ENCODE results near the gene GYG2. TPM values are rescaled to one million over a fixed set of nuclear protein-coding genes. Genes with fewer than 3 reads are reported as not detected.

Gene GYG2
- total RNA-seq, 1 experiment from 2014 or later, result not detected

DNA sequence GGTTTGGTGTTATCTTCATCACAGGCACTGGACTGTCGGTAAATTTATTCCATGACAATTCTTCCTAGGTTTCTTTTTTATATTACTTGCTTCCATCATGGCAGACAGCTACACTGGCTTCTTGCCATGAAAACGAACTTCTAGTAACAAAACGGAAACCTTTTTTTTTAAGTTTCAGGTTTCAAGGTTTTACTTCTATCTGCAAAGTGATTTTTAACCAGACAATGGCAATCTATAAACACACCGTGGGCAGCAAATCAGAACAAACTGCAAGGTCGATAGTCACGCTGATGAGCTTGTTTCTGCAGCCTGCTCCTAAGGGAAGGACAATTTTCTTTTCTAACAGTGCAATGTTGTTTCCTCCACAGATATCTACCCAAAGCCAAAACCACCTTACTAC lies 47.0 kb upstream of the GYG2 start:
- no peak overlapping the region for H3K4me2 ChIP-seq (ENCODE audit: low read length)
- H3K9ac ChIP-seq (ENCODE audit: low read length), result no peak overlapping the region

More for the DNA sequence above, 47.0 kb upstream of the GYG2 start:
- no TSS peak for BruUV-seq (replicated peaks)
- H2AFZ ChIP-seq (ENCODE audit: low read depth, low read length, poor library complexity, severe bottlenecking), result no peak overlapping the region
- ChIA-PET RAD21 (ENCODE audit: low non-redundant PET in 1 of 2, low total read pairs in 2 of 2, uncharacterized antibody in 2 of 2, unreplicated experiment in 2 of 2) (no interaction called here), POLR2A (no interaction called here), CTCF (no interaction called here)
- ATAC-seq (no peak), DNase-seq (ENCODE audit: low read depth, low spot score) (no peak)
- no peaks in the 10 kb centered on the region for H3K4me1 ChIP-seq (ENCODE audit: control insufficient read depth in 1 of 2, insufficient read depth in 2 of 2, low read length in 2 of 2)
- H3K9me3 ChIP-seq (ENCODE audit: control insufficient read depth in 1 of 2, insufficient read depth in 1 of 2, low read depth in 1 of 2, low read length in 2 of 2), result no peaks in the 10 kb centered on the region
- intact Hi-C loops (cut with micrococcal nuclease), result no loop called here
- no peaks in the 10 kb centered on the region for H3K27me3 ChIP-seq (ENCODE audit: insufficient read depth, low read length)
- no peak for TF ChIP-seq POLR2A (IDR thresholded peaks at IDR 0.05; ENCODE audit: borderline replicate concordance, extremely low read depth, insufficient read depth, insufficient read length)
- no peak for TF ChIP-seq YY1 (IDR thresholded peaks at IDR 0.05; ENCODE audit: extremely low read depth, insufficient replicate concordance, low read depth, low read length)
- TF ChIP-seq, protein P1, sequence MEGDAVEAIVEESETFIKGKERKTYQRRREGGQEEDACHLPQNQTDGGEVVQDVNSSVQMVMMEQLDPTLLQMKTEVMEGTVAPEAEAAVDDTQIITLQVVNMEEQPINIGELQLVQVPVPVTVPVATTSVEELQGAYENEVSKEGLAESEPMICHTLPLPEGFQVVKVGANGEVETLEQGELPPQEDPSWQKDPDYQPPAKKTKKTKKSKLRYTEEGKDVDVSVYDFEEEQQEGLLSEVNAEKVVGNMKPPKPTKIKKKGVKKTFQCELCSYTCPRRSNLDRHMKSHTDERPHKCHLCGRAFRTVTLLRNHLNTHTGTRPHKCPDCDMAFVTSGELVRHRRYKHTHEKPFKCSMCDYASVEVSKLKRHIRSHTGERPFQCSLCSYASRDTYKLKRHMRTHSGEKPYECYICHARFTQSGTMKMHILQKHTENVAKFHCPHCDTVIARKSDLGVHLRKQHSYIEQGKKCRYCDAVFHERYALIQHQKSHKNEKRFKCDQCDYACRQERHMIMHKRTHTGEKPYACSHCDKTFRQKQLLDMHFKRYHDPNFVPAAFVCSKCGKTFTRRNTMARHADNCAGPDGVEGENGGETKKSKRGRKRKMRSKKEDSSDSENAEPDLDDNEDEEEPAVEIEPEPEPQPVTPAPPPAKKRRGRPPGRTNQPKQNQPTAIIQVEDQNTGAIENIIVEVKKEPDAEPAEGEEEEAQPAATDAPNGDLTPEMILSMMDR (IDR thresholded peaks at IDR 0.05 in 2 of 3, conservative IDR thresholded peaks at IDR 0.05 in 1 of 3; ENCODE audit: borderline replicate concordance in 1 of 3, insufficient read depth in 1 of 3, low read depth in 2 of 3, low read length in 2 of 3), result no peak
- TF ChIP-seq, protein P2, sequence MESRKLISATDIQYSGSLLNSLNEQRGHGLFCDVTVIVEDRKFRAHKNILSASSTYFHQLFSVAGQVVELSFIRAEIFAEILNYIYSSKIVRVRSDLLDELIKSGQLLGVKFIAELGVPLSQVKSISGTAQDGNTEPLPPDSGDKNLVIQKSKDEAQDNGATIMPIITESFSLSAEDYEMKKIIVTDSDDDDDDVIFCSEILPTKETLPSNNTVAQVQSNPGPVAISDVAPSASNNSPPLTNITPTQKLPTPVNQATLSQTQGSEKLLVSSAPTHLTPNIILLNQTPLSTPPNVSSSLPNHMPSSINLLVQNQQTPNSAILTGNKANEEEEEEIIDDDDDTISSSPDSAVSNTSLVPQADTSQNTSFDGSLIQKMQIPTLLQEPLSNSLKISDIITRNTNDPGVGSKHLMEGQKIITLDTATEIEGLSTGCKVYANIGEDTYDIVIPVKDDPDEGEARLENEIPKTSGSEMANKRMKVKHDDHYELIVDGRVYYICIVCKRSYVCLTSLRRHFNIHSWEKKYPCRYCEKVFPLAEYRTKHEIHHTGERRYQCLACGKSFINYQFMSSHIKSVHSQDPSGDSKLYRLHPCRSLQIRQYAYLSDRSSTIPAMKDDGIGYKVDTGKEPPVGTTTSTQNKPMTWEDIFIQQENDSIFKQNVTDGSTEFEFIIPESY (IDR thresholded peaks at IDR 0.05; ENCODE audit: extremely low read depth, insufficient replicate concordance, low read length), result no peak
- TF ChIP-seq, protein P3, sequence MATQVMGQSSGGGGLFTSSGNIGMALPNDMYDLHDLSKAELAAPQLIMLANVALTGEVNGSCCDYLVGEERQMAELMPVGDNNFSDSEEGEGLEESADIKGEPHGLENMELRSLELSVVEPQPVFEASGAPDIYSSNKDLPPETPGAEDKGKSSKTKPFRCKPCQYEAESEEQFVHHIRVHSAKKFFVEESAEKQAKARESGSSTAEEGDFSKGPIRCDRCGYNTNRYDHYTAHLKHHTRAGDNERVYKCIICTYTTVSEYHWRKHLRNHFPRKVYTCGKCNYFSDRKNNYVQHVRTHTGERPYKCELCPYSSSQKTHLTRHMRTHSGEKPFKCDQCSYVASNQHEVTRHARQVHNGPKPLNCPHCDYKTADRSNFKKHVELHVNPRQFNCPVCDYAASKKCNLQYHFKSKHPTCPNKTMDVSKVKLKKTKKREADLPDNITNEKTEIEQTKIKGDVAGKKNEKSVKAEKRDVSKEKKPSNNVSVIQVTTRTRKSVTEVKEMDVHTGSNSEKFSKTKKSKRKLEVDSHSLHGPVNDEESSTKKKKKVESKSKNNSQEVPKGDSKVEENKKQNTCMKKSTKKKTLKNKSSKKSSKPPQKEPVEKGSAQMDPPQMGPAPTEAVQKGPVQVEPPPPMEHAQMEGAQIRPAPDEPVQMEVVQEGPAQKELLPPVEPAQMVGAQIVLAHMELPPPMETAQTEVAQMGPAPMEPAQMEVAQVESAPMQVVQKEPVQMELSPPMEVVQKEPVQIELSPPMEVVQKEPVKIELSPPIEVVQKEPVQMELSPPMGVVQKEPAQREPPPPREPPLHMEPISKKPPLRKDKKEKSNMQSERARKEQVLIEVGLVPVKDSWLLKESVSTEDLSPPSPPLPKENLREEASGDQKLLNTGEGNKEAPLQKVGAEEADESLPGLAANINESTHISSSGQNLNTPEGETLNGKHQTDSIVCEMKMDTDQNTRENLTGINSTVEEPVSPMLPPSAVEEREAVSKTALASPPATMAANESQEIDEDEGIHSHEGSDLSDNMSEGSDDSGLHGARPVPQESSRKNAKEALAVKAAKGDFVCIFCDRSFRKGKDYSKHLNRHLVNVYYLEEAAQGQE (IDR thresholded peaks at IDR 0.05; ENCODE audit: low read depth), result no peak
- TF ChIP-seq CEBPB (IDR thresholded peaks at IDR 0.05; ENCODE audit: low read depth), result no peak
- no peak for TF ChIP-seq FOSL1 (IDR thresholded peaks at IDR 0.05; ENCODE audit: low read depth)
- TF ChIP-seq SP1 (IDR thresholded peaks at IDR 0.05; ENCODE audit: low read depth), result no peak
- no peak for TF ChIP-seq SIN3A (IDR thresholded peaks at IDR 0.05; ENCODE audit: low read depth)
- TF ChIP-seq, protein P4, sequence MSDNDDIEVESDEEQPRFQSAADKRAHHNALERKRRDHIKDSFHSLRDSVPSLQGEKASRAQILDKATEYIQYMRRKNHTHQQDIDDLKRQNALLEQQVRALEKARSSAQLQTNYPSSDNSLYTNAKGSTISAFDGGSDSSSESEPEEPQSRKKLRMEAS (IDR thresholded peaks at IDR 0.05), result no peak
- TF ChIP-seq SRF (IDR thresholded peaks at IDR 0.05; ENCODE audit: low read depth), result no peak
- TF ChIP-seq, protein P5, sequence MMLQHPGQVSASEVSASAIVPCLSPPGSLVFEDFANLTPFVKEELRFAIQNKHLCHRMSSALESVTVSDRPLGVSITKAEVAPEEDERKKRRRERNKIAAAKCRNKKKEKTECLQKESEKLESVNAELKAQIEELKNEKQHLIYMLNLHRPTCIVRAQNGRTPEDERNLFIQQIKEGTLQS (IDR thresholded peaks at IDR 0.05), result no peak
- no peak for TF ChIP-seq RAD21 (IDR thresholded peaks at IDR 0.05; ENCODE audit: low read depth)
- no peak for TF ChIP-seq ELF1 (IDR thresholded peaks at IDR 0.05; ENCODE audit: borderline replicate concordance, low read depth)
- TF ChIP-seq EZH2 (IDR thresholded peaks at IDR 0.05), result no peak
- no peak for TF ChIP-seq TCF7L2 (IDR thresholded peaks at IDR 0.05; ENCODE audit: borderline replicate concordance, extremely low read depth, insufficient read depth, insufficient read length)
- H3K4me3 ChIP-seq (replicated peaks in 1 of 2; ENCODE audit: low read depth in 1 of 2, low read length in 2 of 2), result no peak overlapping the region
- no peaks in the 10 kb centered on the region for H3K79me2 ChIP-seq (ENCODE audit: insufficient read depth, low read length)
- no peak overlapping the region for H3K27ac ChIP-seq (ENCODE audit: low read depth, low read length)
- H3K9me2 ChIP-seq (ENCODE audit: insufficient read depth), result no peaks in the 10 kb centered on the region
- H3K36me3 ChIP-seq (ENCODE audit: control insufficient read depth in 1 of 2, insufficient read depth in 2 of 2, low read length in 2 of 2), result no peaks in the 10 kb centered on the region
- H4K20me1 ChIP-seq (ENCODE audit: insufficient read depth), result no peaks in the 10 kb centered on the region

Measured in HCT116 (cell line).